Measurements from ENCODE around the gene AKR1B1.

- TF ChIP-seq KAT7 (CRISPR knock-in tag; IDR thresholded peaks at IDR 0.05; ENCODE audit: borderline replicate concordance) (no peak), RBM39 (IDR thresholded peaks at IDR 0.05; ENCODE audit: low read depth, low read length, poor library complexity, severe bottlenecking) (no peak), ZNF766 (CRISPR knock-in tag; IDR thresholded peaks at IDR 0.05; ENCODE audit: borderline replicate concordance) (no peak), GFI1 (CRISPR knock-in tag; IDR thresholded peaks at IDR 0.05; ENCODE audit: borderline replicate concordance) (no peak)
Measured at GRCh38 chr7:134428942-134429341, 30.0 kb downstream of the AKR1B1 start.

Measured in HepG2 (cell line).